Thyroid gland (tissue), 4 donors: ENCODE measurements around the gene PRODH2. TPM values are rescaled to one million over a fixed set of nuclear protein-coding genes. Genes with fewer than 3 reads are reported as not detected.
"Not testable (repeated sequence)": the region's sequence is repeated elsewhere in the genome, so short reads cannot be mapped to it uniquely, and the experiment has no call there.

Experiments
- DNase-seq, 2 donors: peaks; one replicate each; pipeline ENCODE4 v3.0.0-alpha.2; 2019
- H3K27ac ChIP-seq, 3 donors: fragments of 200-600 bp; sonication (generic); 1 replicate in 2 of 3; 2 replicates in 1 of 3; pipeline ENCODE4 v1.5.1; 2016 to 2019; ENCODE audit warnings: mild to moderate bottlenecking in 1 of 3, moderate library complexity in 1 of 3
- H3K27me3 ChIP-seq: fragments of 200-600 bp; sonication (generic); one replicate; pipeline ENCODE4 v1.5.1; 2019
- H3K36me3 ChIP-seq, 2 donors: fragments of 200-600 bp; sonication (generic); one replicate each; pipeline ENCODE4 v1.5.1; 2016 to 2019
- H3K4me1 ChIP-seq, 2 donors: fragments of 200-600 bp; sonication (generic); one replicate each; pipeline ENCODE4 v1.5.1; 2017 to 2019
- H3K4me3 ChIP-seq, 3 donors: fragments of 200-600 bp; sonication (generic); replicated peaks in 1 of 3; 1 replicate in 2 of 3; 2 replicates in 1 of 3; pipeline ENCODE4 v1.5.1; 2016; ENCODE audit warnings: mild to moderate bottlenecking in 1 of 3
- H3K9me3 ChIP-seq: fragments of 200-600 bp; sonication (generic); one replicate; pipeline ENCODE4 v1.5.1; 2017
- CTCF ChIP-seq, 6 experiments: fragments of 200-600 bp in 3 of 6; fragments of 450-650 bp in 3 of 6; sonication (generic) in 3 of 6; IDR thresholded peaks; one replicate each; pipeline ENCODE4 v1.5.1; 2016 to 2019; ENCODE audit warnings: antibody characterized with exemption in 6 of 6, mild to moderate bottlenecking in 2 of 6, inconsistent platforms in 1 of 6, moderate library complexity in 1 of 6
- POLR2A ChIP-seq, 2 donors: fragments of 450-650 bp; IDR thresholded peaks; one replicate each; pipeline ENCODE4 v1.6.1; 2017; ENCODE audit warnings: antibody characterized with exemption in 2 of 2, mild to moderate bottlenecking in 2 of 2, moderate library complexity in 1 of 2
- WGBS, 2 donors: methylation state at CpG; one replicate each; pipeline ENCODE4 v1.1.5; 2017; 5-methylcytosine and 5-hydroxymethylcytosine counted together
- intact Hi-C: fragments of 100-400 bp; cut with DNase I; formaldehyde crosslinking; loops from one replicate; pipeline ENCODE4 v1.15.1; 2023
- total RNA-seq, 4 donors: library from RNA; depleted of rRNA; stranded (reverse); fragments of >200 nt; gene quantifications; one replicate each; pipeline ENCODE4 v1.2.3, GENCODE V29; 2016

The PRODH2 gene
- total RNA-seq, 4 donors from 2014 or later = not detected

GRCh38 chr19:35801828-35802227 is 10.8 kb downstream of the PRODH2 start:
- no peaks in the 10 kb centered on the region for H3K4me1 ChIP-seq
- 70 to 75% methylated on average over 3 of the region's 3 CpGs for WGBS, 2 donors
- H3K36me3 ChIP-seq = no peaks in the 10 kb centered on the region
- intact Hi-C loops = no loop called here
- no peak for DNase-seq
- no peak overlapping the region for H3K4me3 ChIP-seq
- peaks cover 6% of the 10 kb centered on the region for H3K27me3 ChIP-seq
- H3K27ac ChIP-seq = no peak overlapping the region
- H3K9me3 ChIP-seq = no peaks in the 10 kb centered on the region
- TF ChIP-seq CTCF (IDR thresholded peaks at IDR 0.05) (no peak), POLR2A (IDR thresholded peaks at IDR 0.05) (no peak)

DNA sequence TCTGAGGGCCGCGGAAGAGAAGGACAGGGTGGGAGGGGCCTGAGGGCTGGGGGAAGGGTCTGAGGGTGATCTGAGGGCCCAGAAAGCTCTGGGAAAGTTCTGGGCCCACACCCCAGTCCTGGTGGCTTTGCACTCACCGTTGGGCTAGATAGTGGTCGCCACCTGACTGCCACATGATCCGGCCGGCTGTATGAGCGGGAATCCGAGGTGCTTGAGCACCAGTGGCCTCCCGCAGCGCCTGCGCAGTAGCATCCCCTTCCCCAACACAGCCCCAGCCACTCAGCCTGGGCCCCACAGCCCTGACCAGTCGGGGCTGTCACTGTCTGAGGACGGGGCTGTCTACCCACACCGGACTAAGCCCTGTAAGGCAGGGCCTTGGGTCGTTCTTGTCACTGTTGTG is 15.0 kb downstream of the PRODH2 start:
- Histone ChIP-seq H3K4me3 (no peak overlapping the region), H3K9me3 (no peaks in the 10 kb centered on the region), H3K27ac (no peak overlapping the region), H3K27me3 (peaks cover 7% of the 10 kb centered on the region), H3K4me1 (no peaks in the 10 kb centered on the region), H3K36me3 (no peaks in the 10 kb centered on the region)
- intact Hi-C loops = no loop called here
- 2 to 5% methylated on average over 5 to 13 of the region's 15 CpGs for WGBS, 2 donors
- TF ChIP-seq CTCF (IDR thresholded peaks at IDR 0.05) (no peak), POLR2A (IDR thresholded peaks at IDR 0.05) (no peak)
- no peak for DNase-seq

DNA sequence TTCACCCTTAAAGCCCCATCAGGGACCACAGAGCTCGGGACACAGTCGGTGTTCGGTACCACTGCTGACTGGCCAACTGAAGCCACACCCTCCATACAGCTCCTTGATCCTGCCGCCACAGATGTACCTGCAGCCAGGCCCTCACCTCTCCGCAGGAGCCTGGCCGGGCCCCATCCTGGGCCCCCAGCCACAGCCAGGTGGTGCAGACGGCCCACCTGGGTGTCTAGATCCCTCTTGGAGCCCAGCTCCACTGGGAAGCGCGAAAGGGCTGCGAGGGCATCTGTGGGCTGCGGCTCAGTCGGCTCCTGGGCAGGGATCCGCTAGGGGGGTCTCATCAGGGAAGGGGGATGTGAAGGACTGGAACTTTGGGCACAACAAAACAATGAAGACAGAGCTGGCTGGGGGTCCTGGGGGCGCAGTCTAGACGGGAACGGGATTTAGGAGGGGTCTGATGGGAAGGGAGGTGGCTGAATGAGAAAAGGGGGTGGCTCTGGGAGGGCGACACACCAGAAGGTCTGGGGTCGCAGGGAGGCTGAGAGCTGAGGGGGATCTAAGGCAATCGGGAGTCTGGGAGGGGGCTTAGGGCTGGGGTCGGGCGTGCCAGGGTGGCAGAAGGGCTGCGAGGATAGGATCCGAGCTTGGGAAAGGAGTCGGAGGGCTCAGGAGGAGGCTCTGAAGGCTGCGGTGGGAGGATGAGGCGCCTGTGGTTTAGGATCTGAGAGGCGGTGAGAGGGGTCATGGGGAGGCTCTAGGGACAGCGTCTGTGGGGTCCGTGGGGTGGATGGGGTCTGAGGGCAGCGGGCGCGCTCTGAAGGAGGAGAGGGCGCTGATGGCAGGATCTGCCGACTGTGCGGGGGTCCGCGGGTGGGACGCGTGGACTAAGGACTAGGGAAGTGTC is 15.8 kb downstream of the PRODH2 start:
- no peaks in the 10 kb centered on the region for H3K9me3 ChIP-seq
- no peak overlapping the region for H3K27ac ChIP-seq
- intact Hi-C loops = no loop called here
- peaks cover 7% of the 10 kb centered on the region for H3K27me3 ChIP-seq
- WGBS, 2 donors = 14 to 28% methylated on average over 39 of the region's 39 CpGs
- H3K4me1 ChIP-seq = no peaks in the 10 kb centered on the region
- DNase-seq = no peak
- H3K36me3 ChIP-seq = no peaks in the 10 kb centered on the region
- TF ChIP-seq POLR2A (IDR thresholded peaks at IDR 0.05) = no peak
- TF ChIP-seq CTCF (IDR thresholded peaks at IDR 0.05) = no peak
- H3K4me3 ChIP-seq = no peak overlapping the region

GRCh38 chr19:35795564-35795963 is 17.1 kb downstream of the PRODH2 start:
- H3K27ac ChIP-seq, H3K27me3 ChIP-seq, H3K4me3 ChIP-seq, H3K9me3 ChIP-seq, H3K4me1 ChIP-seq, H3K36me3 ChIP-seq, DNase-seq, intact Hi-C loops: not testable (repeated sequence)
- 80 to 94% methylated on average over 1 of the region's 1 CpG for WGBS, 2 donors

- Histone ChIP-seq H3K27me3 (peaks cover 7% of the 10 kb centered on the region), H3K27ac (no peak overlapping the region), H3K9me3 (no peaks in the 10 kb centered on the region), H3K36me3 (no peaks in the 10 kb centered on the region), H3K4me3 (no peak overlapping the region), H3K4me1 (peaks cover 0 to 8% of the 10 kb centered on the region in 2 donors)
- intact Hi-C loops = no loop called here
- no peak for DNase-seq
- no peak for TF ChIP-seq POLR2A (IDR thresholded peaks at IDR 0.05)
- TF ChIP-seq CTCF (IDR thresholded peaks at IDR 0.05) = no peak
- WGBS, 2 donors = 82 to 88% methylated on average over 7 of the region's 7 CpGs
Observed at GRCh38 chr19:35793381-35794165, 19.1 kb downstream of the PRODH2 start.
